B cell (primary cell): ENCODE measurements around the gene MAPK10. TPM values are rescaled to one million over a fixed set of nuclear protein-coding genes. Genes with fewer than 3 reads are reported as not detected.

ENCODE experiments used
- ATAC-seq: fragments of 200-7000 bp; cut with Tn5 transposase; one replicate; pipeline ENCODE4 v1.10.0; 2021; ENCODE audit warnings: low read depth, mild to moderate bottlenecking, moderate number of reproducible peaks, moderate library complexity
- CTCF ChIA-PET: fragments of 350-600 bp; sonication (Branson Sonifier 250); formaldehyde crosslinking; loops from one replicate; lab custom pipeline; 2021; ENCODE audit warnings: antibody characterized with exemption, inconsistent platforms; lab: Charles Lee
- POLR2A ChIA-PET: fragments of 350-600 bp; sonication (Branson Sonifier 250); formaldehyde crosslinking; loops from one replicate; lab custom pipeline; 2021; ENCODE audit warnings: antibody characterized with exemption; lab: Charles Lee
- DNase-seq: peaks from one replicate; pipeline ENCODE4 v3.0.0; 2013
- H2AFZ ChIP-seq: 2 replicates; pipeline ENCODE4 v1.6.1; 2012; ENCODE audit warnings: mild to moderate bottlenecking, low read depth, low read length; ENCODE audit not compliant: insufficient read depth, poor library complexity, severe bottlenecking
- H3K27ac ChIP-seq, 2 donors: 1 replicate in 1 of 2; 2 replicates in 1 of 2; pipeline ENCODE4 v1.5.1; 2012 to 2013; ENCODE audit warnings: low read length in 2 of 2, mild to moderate bottlenecking in 2 of 2, moderate library complexity in 1 of 2
- H3K27me3 ChIP-seq, 4 experiments: fragments of 200-600 bp in 1 of 4; sonication (generic) in 1 of 4; replicated peaks in 1 of 4; 1 replicate in 2 of 4; 2 replicates in 2 of 4; pipeline versions ENCODE4 v1.6.1 to v1.7.0; 2013 to 2016; ENCODE audit warnings: low read length in 3 of 4, mild to moderate bottlenecking in 2 of 4, mixed read lengths in 1 of 4, moderate library complexity in 1 of 4; ENCODE audit not compliant: insufficient read depth in 4 of 4, control insufficient read depth in 3 of 4; ENCODE audit errors: control extremely low read depth in 1 of 4
- H3K36me3 ChIP-seq, 2 experiments: replicated peaks in 1 of 2; 1 replicate in 1 of 2; 2 replicates in 1 of 2; pipeline versions ENCODE4 v1.6.1 to v1.7.1; 2013; ENCODE audit warnings: low read length in 1 of 2; ENCODE audit not compliant: insufficient read depth in 2 of 2, control insufficient read depth in 1 of 2; ENCODE audit errors: control extremely low read depth in 1 of 2, extremely low read depth in 1 of 2
- H3K4me1 ChIP-seq, 2 donors: fragments of 200-600 bp in 1 of 2; sonication (generic) in 1 of 2; 1 replicate in 1 of 2; 2 replicates in 1 of 2; pipeline versions ENCODE4 v1.5.1 to v1.6.1; 2013 to 2017; ENCODE audit warnings: low read length in 2 of 2; ENCODE audit not compliant: control insufficient read depth in 2 of 2, insufficient read depth in 2 of 2
- H3K4me2 ChIP-seq: replicated peaks from 2 replicates; pipeline ENCODE3; 2012; ENCODE audit warnings: mild to moderate bottlenecking, low read depth, low read length; ENCODE audit not compliant: poor library complexity, severe bottlenecking
- H3K4me3 ChIP-seq, 5 experiments: fragments of 200-600 bp in 1 of 5; sonication (generic) in 1 of 5; 1 replicate in 3 of 5; 2 replicates in 2 of 5; pipeline versions ENCODE4 v1.5.1 to v1.7.0; 2011 to 2016; ENCODE audit warnings: low read length in 4 of 5, mild to moderate bottlenecking in 4 of 5, low read depth in 2 of 5, control low read depth in 1 of 5, moderate library complexity in 1 of 5; ENCODE audit not compliant: insufficient read depth in 1 of 5; ENCODE audit errors: control extremely low read depth in 1 of 5, extremely low read depth in 1 of 5
- H3K79me2 ChIP-seq: fragments of 200-600 bp; sonication (generic); one replicate; pipeline ENCODE4 v1.6.0; 2016; ENCODE audit warnings: low read length; ENCODE audit not compliant: control insufficient read depth, insufficient read depth
- H3K9ac ChIP-seq: fragments of 200-600 bp; sonication (generic); 2 replicates; pipeline ENCODE4 v1.6.1; 2017; ENCODE audit warnings: mild to moderate bottlenecking, low read length, moderate library complexity
- H3K9me3 ChIP-seq, 3 donors: one replicate each; pipeline versions ENCODE4 v1.6.1 to v1.7.1; 2013; ENCODE audit warnings: low read length in 2 of 3; ENCODE audit not compliant: control insufficient read depth in 2 of 3, insufficient read depth in 1 of 3; ENCODE audit errors: control extremely low read depth in 1 of 3
- H4K20me1 ChIP-seq: 2 replicates; pipeline ENCODE4 v1.6.0; 2012; ENCODE audit warnings: mild to moderate bottlenecking, low read length; ENCODE audit not compliant: insufficient read depth, control insufficient read depth, poor library complexity, severe bottlenecking
- H3K27ac Mint-ChIP-seq: one replicate; pipeline ENCODE4 v1.8.0; 2021; ENCODE audit warnings: mixed read lengths
- H3K27me3 Mint-ChIP-seq: one replicate; pipeline ENCODE4 v1.8.0; 2021; ENCODE audit warnings: mixed read lengths
- H3K4me1 Mint-ChIP-seq: one replicate; pipeline ENCODE4 v1.8.0; 2021; ENCODE audit warnings: mixed read lengths
- H3K4me3 Mint-ChIP-seq: one replicate; pipeline ENCODE4 v1.8.0; 2021; ENCODE audit warnings: mixed read lengths
- H3K9me3 Mint-ChIP-seq: one replicate; pipeline ENCODE4 v1.8.0; 2022; ENCODE audit warnings: mixed read lengths; ENCODE audit not compliant: insufficient read depth
- EZH2 ChIP-seq: IDR thresholded peaks from 2 replicates; pipeline ENCODE4 v1.6.1; 2012; ENCODE audit warnings: borderline replicate concordance, low read depth, mild to moderate bottlenecking, moderate library complexity, low read length; ENCODE audit not compliant: insufficient read depth, poor library complexity, severe bottlenecking
- WGBS: methylation state at CpG from one replicate; pipeline ENCODE4 v1.1.5; 2013; ENCODE audit warnings: missing lambda C conversion rate; ENCODE audit not compliant: insufficient coverage; 5-methylcytosine and 5-hydroxymethylcytosine counted together
- intact Hi-C: fragments of 100-400 bp; cut with micrococcal nuclease; formaldehyde crosslinking; loops from one replicate; pipeline ENCODE4 v1.10.0; 2022
- polyA plus RNA-seq: library from polyadenylated mRNA; depleted of rRNA; stranded (reverse); fragments of >200 nt; gene quantifications from 2 replicates; pipeline ENCODE4 v1.2.3, GENCODE V29; 2012
- total RNA-seq, 2 donors: library from RNA; stranded (reverse); fragments of 120-200 nt in 1 of 2; gene quantifications; 1 replicate in 1 of 2; 2 replicates in 1 of 2; pipeline versions ENCODE4 v1.2.3 to v1.2.4, GENCODE V29; 2013 to 2022
- TF ChIP-seq, protein P1 (sequence below): fragments of 200-600 bp; IDR thresholded peaks from one replicate; pipeline ENCODE4 v1.8.0; 2022; ENCODE audit warnings: antibody characterized with exemption, mild to moderate bottlenecking

The MAPK10 gene
- total and polyA plus RNA-seq, 2 donors (not counting 1 experiment from before 2014, with no cell fraction given), result 0.03 to 3.1 TPM

DNA sequence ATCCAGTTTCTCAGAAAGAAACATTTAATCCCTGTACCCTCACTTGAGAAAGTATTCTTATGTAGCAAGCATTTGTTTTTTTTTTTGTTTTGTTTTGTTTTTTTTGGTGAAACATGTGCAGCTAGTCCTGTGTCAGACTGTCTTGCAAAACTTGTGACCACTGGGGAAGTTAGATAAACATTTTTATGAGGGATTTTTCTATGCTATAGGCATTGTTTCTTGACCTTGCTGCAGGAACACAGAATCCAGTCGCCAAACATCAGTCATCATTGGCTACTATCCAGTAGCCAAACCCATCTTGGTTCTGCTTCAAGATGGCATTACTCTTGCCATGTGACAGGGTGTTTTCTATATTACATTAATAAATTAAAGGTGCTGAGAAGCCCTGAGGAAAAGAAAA is 7.7 kb upstream of the MAPK10 start:
- H3K27ac Mint-ChIP-seq, result no peak overlapping the region
- Histone ChIP-seq H3K4me1 (no peaks in the 10 kb centered on the region), H3K4me2 (no peak overlapping the region), H3K27me3 (peaks cover 0 to 6% (median 0%) of the 10 kb centered on the region in 4 experiments), H3K79me2 (no peaks in the 10 kb centered on the region), H3K4me3 (no peak overlapping the region), H3K9ac (no peak overlapping the region), H2AFZ (no peak overlapping the region), H3K27ac (no peak overlapping the region), H3K36me3 (no peaks in the 10 kb centered on the region), H4K20me1 (no peaks in the 10 kb centered on the region), H3K9me3 (peaks cover 0 to 3% (median 0%) of the 10 kb centered on the region in 3 donors)
- ChIA-PET CTCF (no interaction called here), POLR2A (no interaction called here)
- H3K27me3 Mint-ChIP-seq, result peaks cover 11% of the 10 kb centered on the region
- ATAC-seq, result no peak
- TF ChIP-seq, protein P1, sequence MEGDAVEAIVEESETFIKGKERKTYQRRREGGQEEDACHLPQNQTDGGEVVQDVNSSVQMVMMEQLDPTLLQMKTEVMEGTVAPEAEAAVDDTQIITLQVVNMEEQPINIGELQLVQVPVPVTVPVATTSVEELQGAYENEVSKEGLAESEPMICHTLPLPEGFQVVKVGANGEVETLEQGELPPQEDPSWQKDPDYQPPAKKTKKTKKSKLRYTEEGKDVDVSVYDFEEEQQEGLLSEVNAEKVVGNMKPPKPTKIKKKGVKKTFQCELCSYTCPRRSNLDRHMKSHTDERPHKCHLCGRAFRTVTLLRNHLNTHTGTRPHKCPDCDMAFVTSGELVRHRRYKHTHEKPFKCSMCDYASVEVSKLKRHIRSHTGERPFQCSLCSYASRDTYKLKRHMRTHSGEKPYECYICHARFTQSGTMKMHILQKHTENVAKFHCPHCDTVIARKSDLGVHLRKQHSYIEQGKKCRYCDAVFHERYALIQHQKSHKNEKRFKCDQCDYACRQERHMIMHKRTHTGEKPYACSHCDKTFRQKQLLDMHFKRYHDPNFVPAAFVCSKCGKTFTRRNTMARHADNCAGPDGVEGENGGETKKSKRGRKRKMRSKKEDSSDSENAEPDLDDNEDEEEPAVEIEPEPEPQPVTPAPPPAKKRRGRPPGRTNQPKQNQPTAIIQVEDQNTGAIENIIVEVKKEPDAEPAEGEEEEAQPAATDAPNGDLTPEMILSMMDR, result no peak
- TF ChIP-seq EZH2, result no peak
- no CpG with 5 or more reads among the region's 1 CpG for WGBS
- no peak for DNase-seq
- H3K9me3 Mint-ChIP-seq, result peaks cover 3% of the 10 kb centered on the region
- no peaks in the 10 kb centered on the region for H3K4me1 Mint-ChIP-seq
- no peak overlapping the region for H3K4me3 Mint-ChIP-seq
- intact Hi-C loops, result loop anchor here (10.0 kb wide), 1 partner anchor 593 kb away; no protein-coding TSS in a partner anchor

DNA sequence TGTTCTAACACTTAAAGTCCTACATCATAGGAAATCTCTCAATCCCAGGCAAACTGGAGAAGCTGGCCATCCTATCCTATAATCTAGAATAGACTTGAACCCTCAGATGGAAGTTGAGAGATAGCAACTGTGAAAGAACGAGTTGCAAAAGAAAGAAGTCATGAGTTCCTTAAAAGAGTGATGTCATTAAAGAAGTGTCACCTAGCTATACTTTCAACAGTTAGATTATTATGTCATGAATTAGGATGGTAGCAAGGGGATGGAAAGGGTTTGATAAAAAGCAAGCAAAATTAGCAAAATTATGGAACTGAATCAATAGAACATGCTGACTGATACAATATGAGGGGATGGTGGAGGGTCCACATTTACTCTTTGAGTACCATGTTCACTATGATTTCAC is 7.1 kb upstream of the MAPK10 start:
- CTCF ChIA-PET, result no interaction called here

More for the DNA sequence above, 7.1 kb upstream of the MAPK10 start:
- no peaks in the 10 kb centered on the region for H3K79me2 ChIP-seq
- H3K9ac ChIP-seq, result no peak overlapping the region
- no peak for ATAC-seq
- H3K27ac ChIP-seq, result no peak overlapping the region
- TF ChIP-seq EZH2, result no peak
- TF ChIP-seq, protein P1, result no peak
- WGBS, result no CpG with 5 or more reads among the region's 1 CpG
- peaks cover 0 to 6% (median 0%) of the 10 kb centered on the region in 4 experiments for H3K27me3 ChIP-seq
- H3K4me1 ChIP-seq, result no peaks in the 10 kb centered on the region
- H2AFZ ChIP-seq, result no peak overlapping the region
- H3K4me3 Mint-ChIP-seq, result no peak overlapping the region
- intact Hi-C loops, result loop anchor here (10.0 kb wide), 1 partner anchor 592 kb away; no protein-coding TSS in a partner anchor
- no peaks in the 10 kb centered on the region for H3K4me1 Mint-ChIP-seq
- H3K36me3 ChIP-seq, result no peaks in the 10 kb centered on the region
- H3K27me3 Mint-ChIP-seq, result peaks cover 8% of the 10 kb centered on the region
- POLR2A ChIA-PET, result no interaction called here
- peaks cover under 1% of the 10 kb centered on the region for H3K9me3 Mint-ChIP-seq
- H3K4me3 ChIP-seq, result no peak overlapping the region
- no peaks in the 10 kb centered on the region for H3K9me3 ChIP-seq
- H4K20me1 ChIP-seq, result no peaks in the 10 kb centered on the region
- H3K27ac Mint-ChIP-seq, result no peak overlapping the region
- no peak overlapping the region for H3K4me2 ChIP-seq
- DNase-seq, result no peak
